GM21381 (cell line): ENCODE measurements around the gene DNAAF3.
"Not testable (repeated sequence)": the region's sequence is repeated elsewhere in the genome, so short reads cannot be mapped to it uniquely, and the experiment has no call there.

Experiments
- ATAC-seq: cut with Tn5 transposase; IDR thresholded peaks from one replicate; pipeline ENCODE4 v1.9.1; 2021; ENCODE audit warnings: mild to moderate bottlenecking, moderate library complexity; ENCODE audit not compliant: unreplicated experiment

The DNAAF3 gene

GRCh38 chr19:55166530-55167268 lies at the start of gene DNAAF3:
TSS of gene DNAAF3 (minus strand) at chr19:55166613. CDS start at chr19:55166413, 200 bp downstream.
- peak; percentile 87 for ATAC-seq

GRCh38 chr19:55213547-55213946 lies 47.1 kb upstream of the DNAAF3 start:
- ATAC-seq = no peak

GRCh38 chr19:55212447-55212846 lies 46.0 kb upstream of the DNAAF3 start:
- ATAC-seq = no peak

- ATAC-seq = no peak
These were observed 43.5 kb upstream of the DNAAF3 start for GRCh38 chr19:55209693-55210472.

- no peak for ATAC-seq
These were observed 42.7 kb upstream of the DNAAF3 start, which contains the start of gene PTPRH for GRCh38 chr19:55208880-55209692. TSS of gene PTPRH (minus strand) at chr19:55209501. CDS start at chr19:55209433, 68 bp downstream.

GRCh38 chr19:55206664-55207500 lies 40.5 kb upstream of the DNAAF3 start:
- ATAC-seq = no peak

- not testable (repeated sequence) for ATAC-seq
These were observed 35.8 kb upstream of the DNAAF3 start for GRCh38 chr19:55202199-55202598.

- ATAC-seq = no peak
These were observed 33.3 kb upstream of the DNAAF3 start for GRCh38 chr19:55199620-55200204.

GRCh38 chr19:55198651-55199050 lies 32.2 kb upstream of the DNAAF3 start:
- ATAC-seq = no peak

- ATAC-seq = no peak
These were observed 31.1 kb upstream of the DNAAF3 start for GRCh38 chr19:55197528-55197927.

- ATAC-seq = no peak
These were observed 30.4 kb upstream of the DNAAF3 start for GRCh38 chr19:55196803-55197202.

GRCh38 chr19:55193481-55193880 lies 27.1 kb upstream of the DNAAF3 start:
- no peak for ATAC-seq

- ATAC-seq = no peak
These were observed 23.0 kb upstream of the DNAAF3 start for GRCh38 chr19:55189403-55189835.

- no peak for ATAC-seq
These were observed 22.2 kb upstream of the DNAAF3 start for GRCh38 chr19:55188625-55189024.

GRCh38 chr19:55186080-55186479 lies 19.7 kb upstream of the DNAAF3 start:
- no peak for ATAC-seq

- ATAC-seq = no peak
These were observed 15.3 kb upstream of the DNAAF3 start for GRCh38 chr19:55181740-55182139.

GRCh38 chr19:55179606-55180484 lies 13.4 kb upstream of the DNAAF3 start, which contains the start of gene SYT5:
TSS of gene SYT5 (minus strand) at chr19:55180289. CDS start at chr19:55179041, 1,248 bp downstream.
- no peak for ATAC-seq

- ATAC-seq = no peak
These were observed 12.6 kb upstream of the DNAAF3 start for GRCh38 chr19:55178781-55179599.
